RWPE1 (cell line): ENCODE measurements around the gene MFAP1.

Source experiments
- CTCF ChIA-PET: fragments of 350-600 bp; sonication (Branson Sonifier 250); formaldehyde crosslinking; extraction: SDS; loops from one replicate; lab custom pipeline; 2021; lab: Yijun Ruan, JAX
- POLR2A ChIA-PET: fragments of 400-600 bp; formaldehyde crosslinking; extraction: SDS; loops from one replicate; lab custom pipeline; 2020; ENCODE audit warnings: antibody characterized with exemption; ENCODE audit not compliant: low non-redundant PET; lab: Yijun Ruan, JAX
- DNase-seq: peaks from one replicate; pipeline ENCODE4 v3.0.0; 2012; ENCODE audit warnings: low spot score
- H3K27ac ChIP-seq: fragments of 450-650 bp; 2 replicates; pipeline ENCODE4 v1.5.1; 2017
- TF ChIP-seq, protein P1 (sequence below): fragments of 450-650 bp; conservative IDR thresholded peaks from 2 replicates; pipeline ENCODE4 v1.5.1; 2017; ENCODE audit warnings: low read depth, mild to moderate bottlenecking

Gene MFAP1

DNA sequence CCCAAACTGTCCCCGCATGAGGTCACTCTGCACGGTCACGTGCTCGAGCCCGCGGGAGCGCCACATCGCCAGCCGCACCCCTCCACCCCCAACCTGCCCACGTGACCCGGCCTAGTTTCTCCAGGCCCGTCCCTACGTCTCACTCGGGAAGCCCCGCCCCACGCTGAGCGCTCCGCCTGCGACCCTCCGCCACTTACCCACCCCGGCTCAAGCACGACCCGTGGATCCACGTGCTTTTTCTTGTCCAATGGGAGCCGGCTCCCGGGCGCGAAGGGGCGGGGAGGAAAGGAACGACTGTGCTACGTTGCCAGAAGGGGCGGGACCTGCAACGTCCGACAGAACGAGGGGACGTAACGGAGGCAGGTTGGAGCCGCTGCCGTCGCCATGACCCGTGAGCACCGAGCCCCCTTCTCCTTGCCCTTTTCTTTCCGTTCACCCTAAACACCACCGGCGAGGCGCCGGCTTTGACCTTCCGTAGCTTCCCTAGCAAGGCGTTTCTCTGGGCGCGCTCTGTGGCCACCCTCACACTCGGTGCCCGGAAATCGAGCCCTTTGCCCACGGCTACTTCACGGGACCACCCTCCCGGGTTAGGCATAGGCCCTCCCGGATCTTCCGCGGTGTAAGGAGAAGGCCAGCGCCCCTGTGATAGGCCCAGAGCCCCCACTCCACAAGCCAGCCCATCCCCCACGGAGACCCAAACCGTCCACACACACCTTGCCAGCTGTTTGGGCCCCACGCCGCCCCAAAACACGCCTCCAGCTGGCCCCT lies 32.3 kb downstream of the MFAP1 start, which contains the start of gene SERF2:
Gene SERF2 (plus strand): TSS at position 328 of the 768 bp plus-strand sequence. CDS start 57 bp downstream, at position 385.
- peak; percentile 100 for DNase-seq
- POLR2A ChIA-PET, result interaction anchor here (0.7 kb wide), 1 partner anchor 11 kb away, joined by 3 read pairs; no protein-coding TSS in a partner anchor
- H3K27ac ChIP-seq, result peak within 1 kb of the TSS; percentile 87
- CTCF ChIA-PET, result interaction anchor here (0.6 to 1.2 kb wide), 2 partner anchors 10 to 11 kb away, joined by 3 read pairs; no protein-coding TSS in a partner anchor
- TF ChIP-seq, protein P1, sequence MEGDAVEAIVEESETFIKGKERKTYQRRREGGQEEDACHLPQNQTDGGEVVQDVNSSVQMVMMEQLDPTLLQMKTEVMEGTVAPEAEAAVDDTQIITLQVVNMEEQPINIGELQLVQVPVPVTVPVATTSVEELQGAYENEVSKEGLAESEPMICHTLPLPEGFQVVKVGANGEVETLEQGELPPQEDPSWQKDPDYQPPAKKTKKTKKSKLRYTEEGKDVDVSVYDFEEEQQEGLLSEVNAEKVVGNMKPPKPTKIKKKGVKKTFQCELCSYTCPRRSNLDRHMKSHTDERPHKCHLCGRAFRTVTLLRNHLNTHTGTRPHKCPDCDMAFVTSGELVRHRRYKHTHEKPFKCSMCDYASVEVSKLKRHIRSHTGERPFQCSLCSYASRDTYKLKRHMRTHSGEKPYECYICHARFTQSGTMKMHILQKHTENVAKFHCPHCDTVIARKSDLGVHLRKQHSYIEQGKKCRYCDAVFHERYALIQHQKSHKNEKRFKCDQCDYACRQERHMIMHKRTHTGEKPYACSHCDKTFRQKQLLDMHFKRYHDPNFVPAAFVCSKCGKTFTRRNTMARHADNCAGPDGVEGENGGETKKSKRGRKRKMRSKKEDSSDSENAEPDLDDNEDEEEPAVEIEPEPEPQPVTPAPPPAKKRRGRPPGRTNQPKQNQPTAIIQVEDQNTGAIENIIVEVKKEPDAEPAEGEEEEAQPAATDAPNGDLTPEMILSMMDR, result no peak

DNA sequence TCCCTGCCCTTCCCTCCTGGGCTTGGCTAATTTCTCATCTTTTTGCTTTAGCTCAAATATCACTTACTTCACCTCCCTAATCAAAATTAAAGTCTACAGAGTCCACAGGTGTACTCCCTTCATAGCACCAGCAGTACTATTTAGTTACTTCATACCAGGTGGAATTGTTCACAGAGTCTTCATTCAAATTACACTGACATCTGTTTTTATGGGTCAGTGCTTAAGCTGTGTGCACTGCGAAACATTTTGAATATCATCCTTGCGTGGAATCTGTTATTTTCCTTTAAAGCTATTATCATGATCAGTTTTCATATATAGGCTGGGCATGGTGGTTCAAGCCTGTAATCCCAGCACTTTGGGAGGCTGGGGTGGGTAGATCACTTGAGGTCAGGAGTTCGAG lies 35.1 kb downstream of the MFAP1 start:
- DNase-seq, result no peak
- TF ChIP-seq, protein P1, result no peak
- H3K27ac ChIP-seq, result peak overlapping the region; percentile 87
- ChIA-PET CTCF (interaction anchor here (1.1 kb wide), 1 partner anchor 12 kb away, joined by 3 read pairs; the partner anchor contains the start of gene ELL3), POLR2A (no interaction called here)

DNA sequence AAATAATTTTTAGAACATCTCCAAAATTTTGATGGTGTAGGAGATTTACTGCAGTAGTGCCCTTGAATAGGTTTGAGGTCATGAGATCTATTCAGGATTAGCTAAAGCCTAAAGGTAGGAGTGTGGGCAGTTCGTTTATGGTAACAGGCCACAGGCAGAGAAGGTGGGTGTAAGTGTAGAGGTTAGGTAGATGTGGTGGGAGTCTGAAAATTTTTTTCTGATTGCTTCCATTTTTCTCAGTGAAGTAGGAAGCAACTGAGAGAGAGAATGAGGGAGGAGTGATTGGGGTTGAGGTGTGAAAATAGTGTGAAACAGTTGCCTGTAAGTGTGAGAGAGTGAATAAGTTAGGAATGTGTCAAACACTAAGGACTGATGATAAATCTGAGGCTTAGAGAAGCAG lies 45.5 kb downstream of the MFAP1 start:
- CTCF ChIA-PET, result no interaction called here
- TF ChIP-seq, protein P1, result no peak
- no peak for DNase-seq
- no peak overlapping the region for H3K27ac ChIP-seq
- POLR2A ChIA-PET, result no interaction called here

DNA sequence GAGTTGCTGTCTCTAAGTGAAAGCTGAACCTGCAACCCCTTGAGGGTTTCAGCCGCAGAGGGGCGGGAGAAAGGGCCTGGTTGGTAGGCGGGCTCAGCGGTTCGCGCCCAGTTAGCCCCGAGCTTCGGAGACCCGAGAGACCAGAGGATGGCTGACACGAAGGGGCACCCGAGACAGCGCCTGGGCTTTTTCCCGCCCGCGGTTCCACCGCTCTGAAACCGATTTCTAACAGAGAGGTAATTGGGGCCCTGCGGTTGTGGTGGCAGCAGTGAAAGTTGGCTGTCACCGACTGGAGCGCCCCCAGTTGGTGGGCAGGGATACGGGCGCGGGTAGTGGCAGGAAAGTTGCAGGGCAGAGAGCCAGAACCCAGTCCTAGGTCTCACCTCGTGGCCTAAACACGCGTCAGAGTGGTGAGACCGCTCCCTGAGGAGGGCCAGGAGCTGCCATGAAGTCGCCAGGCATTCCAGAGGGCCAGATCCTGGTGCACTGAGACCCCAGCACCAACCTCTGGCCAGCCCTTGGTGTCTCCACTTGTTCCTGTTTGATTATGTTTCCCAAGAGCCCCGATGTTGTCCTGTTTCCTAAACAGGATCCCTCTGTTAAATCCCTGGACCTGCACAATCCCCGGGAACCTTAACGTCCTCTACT lies 47.1 kb downstream of the MFAP1 start:
- H3K27ac ChIP-seq, result peak overlapping the region; percentile 93
- TF ChIP-seq, protein P1, result peak; percentile 95
- ChIA-PET CTCF (interaction anchor here (0.6 to 1.7 kb wide), 3 partner anchors 13 to 394 kb away, joined by 3 to 5 read pairs (median 4); no protein-coding TSS in a partner anchor), POLR2A (interaction anchor here (0.5 to 1.0 kb wide), 3 partner anchors 9 to 34 kb away, joined by 4 to 10 read pairs (median 5); no protein-coding TSS in a partner anchor)
- DNase-seq, result peak; percentile 65

DNA sequence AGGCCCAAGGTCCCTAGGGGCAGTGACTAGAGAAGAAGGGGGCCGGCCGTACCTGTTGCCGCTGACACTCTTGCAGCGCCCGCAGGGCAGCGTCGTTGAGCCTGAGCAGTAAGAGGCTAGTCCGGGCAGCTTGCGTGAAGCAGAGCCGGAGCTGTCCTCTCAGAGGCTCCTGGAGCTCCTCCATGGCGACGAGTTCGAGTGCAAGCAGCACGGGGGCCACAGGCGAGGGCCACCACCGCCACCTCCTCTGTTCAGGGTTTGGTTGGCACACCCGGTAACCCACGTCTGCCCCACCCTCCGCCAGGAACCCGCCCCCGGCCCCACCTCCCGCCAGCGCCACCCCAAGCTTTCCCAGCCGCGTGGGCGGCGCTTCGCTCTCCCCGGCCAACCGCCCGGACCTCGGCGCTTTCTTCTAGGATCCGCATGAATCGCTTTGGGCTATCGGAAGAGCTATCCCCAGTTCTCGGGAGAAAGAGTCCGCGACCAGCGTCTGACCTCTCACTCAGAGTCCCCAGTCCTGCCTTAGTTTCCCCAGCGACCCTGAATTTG lies 47.7 kb downstream of the MFAP1 start, which contains the start of gene ELL3:
Gene ELL3 (minus strand): TSS at position 249 of the 549 bp plus-strand sequence. CDS start 65 bp downstream, at position 184.
- POLR2A ChIA-PET, result interaction anchor here (0.5 to 1.0 kb wide), 4 partner anchors 9 to 33 kb away, joined by 3 to 10 read pairs (median 4); no protein-coding TSS in a partner anchor

More for the DNA sequence above, 47.7 kb downstream of the MFAP1 start, which contains the start of gene ELL3:
- TF ChIP-seq, protein P1, result no peak
- CTCF ChIA-PET, result interaction anchor here (0.6 to 1.7 kb wide), 3 partner anchors 13 to 394 kb away, joined by 3 to 5 read pairs (median 4); no protein-coding TSS in a partner anchor
- peak; percentile 83 for DNase-seq
- H3K27ac ChIP-seq, result peak within 1 kb of the TSS; percentile 93
